Adrenal gland (tissue), 12 donors: ENCODE data around the gene SPEM1. TPM values are rescaled to one million over a fixed set of nuclear protein-coding genes. Genes with fewer than 3 reads are reported as not detected.

Experiments
- DNase-seq, 7 donors: peaks; one replicate each; pipeline ENCODE4 v3.0.0-alpha.2; 2019 to 2020
- H3K27ac ChIP-seq, 5 donors: fragments of 200-600 bp; sonication (generic) in 4 of 5; 1 replicate in 3 of 5; 2 replicates in 2 of 5; pipeline versions ENCODE4 v1.5.1 to v1.8.0; 2016 to 2020; ENCODE audit warnings: mild to moderate bottlenecking in 1 of 5
- H3K27me3 ChIP-seq: fragments of 200-600 bp; 2 replicates; pipeline ENCODE4 v1.8.0; 2021
- H3K36me3 ChIP-seq, 2 donors: fragments of 200-600 bp; replicated peaks in 1 of 2; 1 replicate in 1 of 2; 2 replicates in 1 of 2; pipeline versions ENCODE4 v1.5.1 to v1.8.0; 2018 to 2022
- H3K4me1 ChIP-seq, 2 donors: fragments of 200-600 bp; replicated peaks in 1 of 2; 1 replicate in 1 of 2; 2 replicates in 1 of 2; pipeline versions ENCODE4 v1.5.1 to v1.8.0; 2018 to 2021
- H3K4me3 ChIP-seq, 4 donors: fragments of 200-600 bp; sonication (generic) in 3 of 4; one replicate each; pipeline ENCODE4 v1.5.1; 2016 to 2018
- H3K9me3 ChIP-seq, 3 donors: fragments of 200-600 bp; sonication (generic) in 1 of 3; replicated peaks in 1 of 3; 1 replicate in 2 of 3; 2 replicates in 1 of 3; pipeline versions ENCODE4 v1.5.1 to v1.8.0; 2016 to 2021
- POLR2A ChIP-seq, 2 donors: fragments of 450-650 bp; IDR thresholded peaks; one replicate each; pipeline ENCODE4 v1.6.1; 2017; ENCODE audit warnings: antibody characterized with exemption in 2 of 2, mild to moderate bottlenecking in 2 of 2, moderate library complexity in 1 of 2
- whole genome bisulfite sequencing, 4 donors: extraction: QIAGEN DNeasy Blood & Tissue Kit in 2 of 4; methylation state at CpG; one replicate each; pipeline versions ENCODE4 v1.1.5 to v1.1.7; 2013 to 2017; 5-methylcytosine and 5-hydroxymethylcytosine counted together
- intact Hi-C, 2 donors: fragments of 100-400 bp; cut with DNase I; formaldehyde crosslinking; loops; one replicate each; pipeline versions ENCODE4 v1.14.1 to v1.15.0; 2022 to 2023
- polyA plus RNA-seq, 3 donors: library from polyadenylated mRNA; stranded (reverse); fragments of 200-250 nt in 2 of 3; fragments of 350-450 nt in 1 of 3; fragmentation: Illumina TruSeq in 1 of 3; extraction: RNeasy Lipid Tissue Mini Kit (QIAGEN cat#74804) in 1 of 3; gene quantifications; one replicate each; pipeline ENCODE4 v1.2.3, GENCODE V29; 2013 to 2014
- total RNA-seq, 9 donors: library from RNA; depleted of rRNA in 4 of 9; stranded (reverse); fragments of >200 nt in 4 of 9; fragments of 120-200 nt in 1 of 9; fragmentation: NEBNext Ultra II Directional in 1 of 9; extraction: Animal tissue kit (Norgen Biotek cat#: 25700) in 1 of 9; gene quantifications; one replicate each; pipeline versions ENCODE4 v1.1.0 to v1.2.4, GENCODE V29; 2013 to 2023
- TF ChIP-seq, protein P1 (sequence below), 6 experiments: fragments of 450-650 bp in 4 of 6; fragments of 200-600 bp in 2 of 6; sonication (generic) in 1 of 6; IDR thresholded peaks; 1 replicate in 5 of 6; 2 replicates in 1 of 6; pipeline versions ENCODE4 v1.5.1 to v1.8.0; 2016 to 2021; ENCODE audit warnings: antibody characterized with exemption in 6 of 6, mild to moderate bottlenecking in 2 of 6, moderate library complexity in 1 of 6
- donor health status: healthy with polysubstance abuse.
- donor health status: Bipolar disorder and iron deficiency.
- donor health status: DM: yes; HTN: yes; CAD: no.
- donor health status: DM: no; HTN: no; CAD: no.
- donor health status: DM: no; HTN: no; CAD: no.
- donor health status: DM: yes; HTN: yes; CAD: no.

SPEM1 gene
- total and polyA plus RNA-seq, 12 donors, result not detected

GRCh38 chr17:7408252-7408727, 11.8 kb upstream of the SPEM1 start:
- no peak overlapping the region for H3K27ac ChIP-seq
- peaks cover 1 to 6% of the 10 kb centered on the region in 2 donors for H3K4me1 ChIP-seq
- TF ChIP-seq, protein P1, sequence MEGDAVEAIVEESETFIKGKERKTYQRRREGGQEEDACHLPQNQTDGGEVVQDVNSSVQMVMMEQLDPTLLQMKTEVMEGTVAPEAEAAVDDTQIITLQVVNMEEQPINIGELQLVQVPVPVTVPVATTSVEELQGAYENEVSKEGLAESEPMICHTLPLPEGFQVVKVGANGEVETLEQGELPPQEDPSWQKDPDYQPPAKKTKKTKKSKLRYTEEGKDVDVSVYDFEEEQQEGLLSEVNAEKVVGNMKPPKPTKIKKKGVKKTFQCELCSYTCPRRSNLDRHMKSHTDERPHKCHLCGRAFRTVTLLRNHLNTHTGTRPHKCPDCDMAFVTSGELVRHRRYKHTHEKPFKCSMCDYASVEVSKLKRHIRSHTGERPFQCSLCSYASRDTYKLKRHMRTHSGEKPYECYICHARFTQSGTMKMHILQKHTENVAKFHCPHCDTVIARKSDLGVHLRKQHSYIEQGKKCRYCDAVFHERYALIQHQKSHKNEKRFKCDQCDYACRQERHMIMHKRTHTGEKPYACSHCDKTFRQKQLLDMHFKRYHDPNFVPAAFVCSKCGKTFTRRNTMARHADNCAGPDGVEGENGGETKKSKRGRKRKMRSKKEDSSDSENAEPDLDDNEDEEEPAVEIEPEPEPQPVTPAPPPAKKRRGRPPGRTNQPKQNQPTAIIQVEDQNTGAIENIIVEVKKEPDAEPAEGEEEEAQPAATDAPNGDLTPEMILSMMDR (IDR thresholded peaks at IDR 0.05), result no peak
- TF ChIP-seq POLR2A (IDR thresholded peaks at IDR 0.05), result no peak
- no peaks in the 10 kb centered on the region for H3K27me3 ChIP-seq
- 78 to 98% (median 85%) methylated on average over 24 to 58 of the region's 58 CpGs for WGBS, 4 donors
- H3K36me3 ChIP-seq, result no peaks in the 10 kb centered on the region
- DNase-seq, result no peak
- intact Hi-C loops, result no loop called here
- H3K9me3 ChIP-seq, result no peaks in the 10 kb centered on the region
- no peak overlapping the region for H3K4me3 ChIP-seq

DNA sequence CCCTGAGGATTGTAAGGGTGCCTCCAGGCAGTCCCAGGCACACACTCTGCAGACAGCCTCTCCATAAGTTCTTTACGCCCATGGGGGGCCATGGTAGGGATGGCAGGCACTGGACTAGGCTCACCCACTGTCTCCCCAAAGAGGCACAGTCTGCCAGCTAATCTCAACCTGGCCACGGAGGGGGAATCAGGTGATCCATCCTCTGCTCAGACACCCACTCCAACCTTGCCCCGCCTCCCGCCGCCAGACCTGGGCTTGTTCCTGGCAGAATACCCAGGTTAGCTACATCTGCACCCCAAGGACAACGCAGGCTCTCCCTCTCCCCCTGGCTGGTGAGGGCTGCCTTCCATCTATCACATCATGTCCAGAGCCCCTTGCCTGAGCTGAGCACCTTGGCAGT, 11.3 kb upstream of the SPEM1 start:
- H3K4me1 ChIP-seq, result peaks cover 0 to 6% of the 10 kb centered on the region in 2 donors

DNA sequence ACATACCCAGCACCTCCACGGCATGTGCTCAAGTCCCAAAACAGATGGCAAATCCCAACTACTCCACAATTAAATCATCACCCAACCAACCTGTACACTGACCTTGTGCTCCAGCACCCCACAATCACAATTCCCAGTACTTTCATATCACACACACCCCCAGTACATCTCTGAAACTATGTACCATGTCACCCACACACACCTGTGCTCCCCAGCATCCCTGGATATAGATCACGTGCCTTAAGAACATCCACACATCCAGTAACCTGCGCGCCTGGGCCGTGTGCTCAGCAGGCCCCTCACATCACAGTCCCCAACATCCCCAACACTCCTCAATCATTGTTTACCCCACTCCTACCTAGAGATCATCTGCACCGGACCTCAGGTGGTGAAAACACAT, 10.4 kb upstream of the SPEM1 start:
- 93 to 95% (median 94%) methylated on average over 5 to 6 of the region's 6 CpGs for WGBS, 4 donors
- intact Hi-C loops, result no loop called here
- Histone ChIP-seq H3K4me3 (no peak overlapping the region), H3K27me3 (no peaks in the 10 kb centered on the region), H3K36me3 (no peaks in the 10 kb centered on the region), H3K9me3 (no peaks in the 10 kb centered on the region), H3K27ac (no peak overlapping the region), H3K4me1 (peaks cover 0 to 6% of the 10 kb centered on the region in 2 donors)
- no peak for DNase-seq
- TF ChIP-seq, protein P1 (IDR thresholded peaks at IDR 0.05), result no peak
- no peak for TF ChIP-seq POLR2A (IDR thresholded peaks at IDR 0.05)

More for the DNA sequence above, 11.3 kb upstream of the SPEM1 start:
- H3K9me3 ChIP-seq, result no peaks in the 10 kb centered on the region
- 81 to 85% (median 83%) methylated on average over 5 to 6 of the region's 6 CpGs for WGBS, 4 donors
- DNase-seq, result no peak
- no peaks in the 10 kb centered on the region for H3K27me3 ChIP-seq
- H3K27ac ChIP-seq, result no peak overlapping the region
- intact Hi-C loops, result no loop called here
- TF ChIP-seq POLR2A (IDR thresholded peaks at IDR 0.05), result no peak
- TF ChIP-seq, protein P1 (IDR thresholded peaks at IDR 0.05), result no peak
- H3K4me3 ChIP-seq, result no peak overlapping the region
- no peaks in the 10 kb centered on the region for H3K36me3 ChIP-seq

DNA sequence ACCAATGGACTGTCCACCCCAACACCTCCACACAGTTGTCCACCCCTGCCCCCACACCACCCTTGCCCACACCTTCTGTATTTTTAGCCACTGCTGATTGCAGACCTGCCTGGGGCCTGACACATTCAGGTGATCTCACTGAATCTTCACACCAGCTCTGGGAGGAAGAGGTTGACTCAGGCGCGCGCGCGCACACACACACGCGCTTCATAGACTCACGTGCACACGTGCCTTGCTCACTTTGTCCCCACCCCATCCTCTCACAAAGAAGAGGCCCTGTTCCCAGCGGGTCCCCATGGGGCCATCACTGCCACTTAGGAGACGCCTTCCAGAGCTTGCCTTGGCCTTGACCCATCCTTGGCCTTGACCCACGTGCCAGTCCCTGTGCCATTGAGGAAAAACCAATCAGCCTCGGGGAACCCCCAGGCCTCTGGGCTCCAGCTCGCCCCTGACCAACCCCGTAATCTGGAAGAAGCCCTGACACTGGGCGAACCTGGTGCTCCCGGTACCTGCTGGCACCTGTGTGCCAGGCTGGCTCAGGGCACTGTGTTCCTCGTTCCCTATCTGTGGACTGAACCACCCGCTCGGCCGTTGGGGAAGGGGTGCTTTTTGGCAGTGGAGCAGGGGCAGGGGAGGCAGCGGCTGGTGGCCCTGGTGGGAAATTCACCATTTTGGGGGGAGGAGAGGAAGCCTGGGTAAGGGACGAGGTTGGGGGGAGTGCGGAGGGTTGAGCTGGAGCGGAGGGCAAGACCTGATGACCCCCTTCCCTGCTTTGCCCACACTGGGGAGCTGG, 9.3 kb upstream of the SPEM1 start:
- H3K27me3 ChIP-seq, result no peaks in the 10 kb centered on the region
- H3K9me3 ChIP-seq, result no peaks in the 10 kb centered on the region
- no peak overlapping the region for H3K4me3 ChIP-seq
- 86 to 94% (median 90%) methylated on average over 17 to 25 of the region's 25 CpGs for WGBS, 4 donors
- TF ChIP-seq POLR2A (IDR thresholded peaks at IDR 0.05), result no peak
- H3K4me1 ChIP-seq, result no peaks in the 10 kb centered on the region
- intact Hi-C loops, result no loop called here
- no peaks in the 10 kb centered on the region for H3K36me3 ChIP-seq
- no peak overlapping the region for H3K27ac ChIP-seq
- no peak for DNase-seq

- Histone ChIP-seq H3K9me3 (no peaks in the 10 kb centered on the region), H3K4me1 (no peaks in the 10 kb centered on the region), H3K4me3 (no peak overlapping the region), H3K27ac (no peak overlapping the region), H3K27me3 (no peaks in the 10 kb centered on the region), H3K36me3 (no peaks in the 10 kb centered on the region)
- WGBS, 4 donors, result 77 to 96% (median 94%) methylated on average over 5 to 8 of the region's 8 CpGs
- no peak for TF ChIP-seq POLR2A (IDR thresholded peaks at IDR 0.05)
- TF ChIP-seq, protein P1 (IDR thresholded peaks at IDR 0.05), result no peak
- intact Hi-C loops, result no loop called here
- no peak for DNase-seq
These were observed 8.7 kb upstream of the SPEM1 start for GRCh38 chr17:7411427-7411750.
